Neural cell (in vitro differentiated cells): Measurements from ENCODE around the gene MOV10L1.

ENCODE experiments used
- CTCF ChIP-seq: fragments of 450-650 bp; IDR thresholded peaks from 2 replicates; pipeline ENCODE4 v1.5.1; 2014; ENCODE audit warnings: antibody characterized with exemption, mild to moderate bottlenecking, moderate library complexity; ENCODE audit not compliant: poor library complexity, severe bottlenecking
- SMC3 ChIP-seq: fragments of 450-650 bp; conservative IDR thresholded peaks from 2 replicates; pipeline ENCODE4 v1.6.1; 2014; ENCODE audit warnings: antibody characterized with exemption, mild to moderate bottlenecking, moderate library complexity; ENCODE audit not compliant: poor library complexity

DNA sequence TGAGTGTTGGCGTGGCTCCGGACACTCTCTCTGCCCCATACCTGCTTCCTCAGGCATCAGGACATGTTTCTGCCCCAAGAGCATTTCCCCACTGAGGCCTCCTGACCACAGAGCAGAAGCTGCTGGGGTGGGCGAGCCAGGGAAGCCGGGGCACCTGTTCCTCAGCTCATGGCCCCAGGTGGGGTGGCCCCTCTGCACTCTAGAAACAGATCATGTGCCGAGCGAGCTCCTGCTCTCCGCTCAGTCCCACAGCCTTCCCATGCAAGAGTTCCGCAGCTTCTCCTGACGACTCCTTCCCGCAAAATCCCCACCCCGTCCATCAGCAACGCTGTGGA, 58.3 kb downstream of the MOV10L1 start:
- TF ChIP-seq CTCF (no peak), SMC3 (no peak)
